ENCODE results near the gene EFL1.

DNA sequence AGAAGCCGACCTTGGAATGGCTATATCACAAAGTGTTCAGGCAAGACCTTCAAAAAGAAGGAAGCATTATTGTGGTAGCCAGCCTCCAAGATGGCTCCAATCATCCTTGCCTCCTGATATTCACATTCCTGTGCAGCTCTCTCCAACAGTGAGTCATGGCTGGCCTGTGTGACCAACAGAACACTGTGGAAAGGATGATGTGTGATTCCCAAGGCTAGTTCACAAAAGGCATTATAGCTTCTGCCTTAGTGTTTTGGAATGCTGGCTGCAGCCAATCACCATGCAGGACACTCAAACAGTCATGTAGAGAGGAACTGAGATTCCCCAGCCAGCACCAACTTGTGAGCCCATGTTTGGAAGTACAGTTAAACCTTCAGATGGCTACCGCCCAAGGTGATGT lies 102.6 kb downstream of the EFL1 start:
- TF ChIP-seq, protein P1, sequence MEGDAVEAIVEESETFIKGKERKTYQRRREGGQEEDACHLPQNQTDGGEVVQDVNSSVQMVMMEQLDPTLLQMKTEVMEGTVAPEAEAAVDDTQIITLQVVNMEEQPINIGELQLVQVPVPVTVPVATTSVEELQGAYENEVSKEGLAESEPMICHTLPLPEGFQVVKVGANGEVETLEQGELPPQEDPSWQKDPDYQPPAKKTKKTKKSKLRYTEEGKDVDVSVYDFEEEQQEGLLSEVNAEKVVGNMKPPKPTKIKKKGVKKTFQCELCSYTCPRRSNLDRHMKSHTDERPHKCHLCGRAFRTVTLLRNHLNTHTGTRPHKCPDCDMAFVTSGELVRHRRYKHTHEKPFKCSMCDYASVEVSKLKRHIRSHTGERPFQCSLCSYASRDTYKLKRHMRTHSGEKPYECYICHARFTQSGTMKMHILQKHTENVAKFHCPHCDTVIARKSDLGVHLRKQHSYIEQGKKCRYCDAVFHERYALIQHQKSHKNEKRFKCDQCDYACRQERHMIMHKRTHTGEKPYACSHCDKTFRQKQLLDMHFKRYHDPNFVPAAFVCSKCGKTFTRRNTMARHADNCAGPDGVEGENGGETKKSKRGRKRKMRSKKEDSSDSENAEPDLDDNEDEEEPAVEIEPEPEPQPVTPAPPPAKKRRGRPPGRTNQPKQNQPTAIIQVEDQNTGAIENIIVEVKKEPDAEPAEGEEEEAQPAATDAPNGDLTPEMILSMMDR (tag by site-specific recombination; IDR thresholded peaks at IDR 0.05): no peak
- no peak for TF ChIP-seq ZNF311 (tag by site-specific recombination; IDR thresholded peaks at IDR 0.05; ENCODE audit: borderline replicate concordance)
- TF ChIP-seq, protein P2, sequence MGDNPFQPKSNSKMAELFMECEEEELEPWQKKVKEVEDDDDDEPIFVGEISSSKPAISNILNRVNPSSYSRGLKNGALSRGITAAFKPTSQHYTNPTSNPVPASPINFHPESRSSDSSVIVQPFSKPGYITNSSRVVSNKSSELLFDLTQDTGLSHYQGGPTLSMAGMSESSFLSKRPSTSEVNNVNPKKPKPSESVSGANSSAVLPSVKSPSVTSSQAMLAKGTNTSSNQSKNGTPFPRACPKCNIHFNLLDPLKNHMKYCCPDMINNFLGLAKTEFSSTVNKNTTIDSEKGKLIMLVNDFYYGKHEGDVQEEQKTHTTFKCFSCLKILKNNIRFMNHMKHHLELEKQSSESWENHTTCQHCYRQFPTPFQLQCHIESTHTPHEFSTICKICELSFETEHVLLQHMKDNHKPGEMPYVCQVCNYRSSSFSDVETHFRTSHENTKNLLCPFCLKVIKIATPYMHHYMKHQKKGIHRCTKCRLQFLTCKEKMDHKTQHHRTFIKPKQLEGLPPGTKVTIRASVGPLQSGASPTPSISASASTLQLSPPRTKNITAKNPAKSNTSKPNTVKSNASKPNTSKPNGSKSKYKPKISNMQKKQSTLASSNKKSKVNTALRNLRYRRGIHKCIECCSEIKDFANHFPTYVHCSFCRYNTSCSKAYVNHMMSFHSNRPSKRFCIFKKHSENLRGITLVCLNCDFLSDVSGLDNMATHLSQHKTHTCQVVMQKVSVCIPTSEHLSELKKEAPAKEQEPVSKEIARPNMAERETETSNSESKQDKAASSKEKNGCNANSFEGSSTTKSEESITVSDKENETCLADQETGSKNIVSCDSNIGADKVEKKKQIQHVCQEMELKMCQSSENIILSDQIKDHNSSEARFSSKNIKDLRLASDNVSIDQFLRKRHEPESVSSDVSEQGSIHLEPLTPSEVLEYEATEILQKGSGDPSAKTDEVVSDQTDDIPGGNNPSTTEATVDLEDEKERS (tag by site-specific recombination; IDR thresholded peaks at IDR 0.05): no peak
- TF ChIP-seq ZNF112 (tag by site-specific recombination; IDR thresholded peaks at IDR 0.05): no peak
- no peak for TF ChIP-seq ZNF521 (tag by site-specific recombination; IDR thresholded peaks at IDR 0.05)
